GM19395 (cell line): Measurements from ENCODE around the gene TPRG1.
A peak's percentile ranks its signal among the peaks of the same experiment; 100 is the strongest.

Source experiments
- ATAC-seq: cut with Tn5 transposase; IDR thresholded peaks from one replicate; pipeline ENCODE4 v1.9.1; 2021; ENCODE audit warnings: mild to moderate bottlenecking, moderate library complexity; ENCODE audit not compliant: unreplicated experiment

Gene TPRG1

GRCh38 chr3:189171707-189172106 lies at the start of gene TPRG1:
TSS of gene TPRG1 (plus strand) at chr3:189171971. CDS start at chr3:189207385, 35,414 bp downstream.
- ATAC-seq = no peak

- ATAC-seq = no peak
Measured at GRCh38 chr3:189122110-189122509, 49.7 kb upstream of the TPRG1 start.

GRCh38 chr3:189122526-189123205 lies 49.1 kb upstream of the TPRG1 start:
- no peak for ATAC-seq

- no peak for ATAC-seq
Measured at GRCh38 chr3:189123595-189124387, 48.0 kb upstream of the TPRG1 start.

GRCh38 chr3:189132231-189132671 lies 39.5 kb upstream of the TPRG1 start:
- peak; percentile 93 for ATAC-seq

GRCh38 chr3:189132839-189133238 lies 38.9 kb upstream of the TPRG1 start:
- no peak for ATAC-seq

GRCh38 chr3:189133768-189134167 lies 38.0 kb upstream of the TPRG1 start:
- no peak for ATAC-seq

GRCh38 chr3:189137416-189137815 lies 34.4 kb upstream of the TPRG1 start:
- ATAC-seq = no peak

GRCh38 chr3:189138901-189139610 lies 32.7 kb upstream of the TPRG1 start:
- no peak for ATAC-seq

GRCh38 chr3:189139611-189139940 lies 32.2 kb upstream of the TPRG1 start:
- no peak for ATAC-seq

- no peak for ATAC-seq
Measured at GRCh38 chr3:189142527-189142926, 29.2 kb upstream of the TPRG1 start.

GRCh38 chr3:189143321-189143720 lies 28.4 kb upstream of the TPRG1 start:
- no peak for ATAC-seq

- no peak for ATAC-seq
Measured at GRCh38 chr3:189143771-189144170, 28.0 kb upstream of the TPRG1 start.

- ATAC-seq = no peak
Measured at GRCh38 chr3:189144645-189145044, 27.1 kb upstream of the TPRG1 start.

GRCh38 chr3:189146848-189147247 lies 24.9 kb upstream of the TPRG1 start:
- ATAC-seq = no peak

- peak; percentile 92 for ATAC-seq
Measured at GRCh38 chr3:189148081-189148507, 23.7 kb upstream of the TPRG1 start.

GRCh38 chr3:189149203-189149602 lies 22.6 kb upstream of the TPRG1 start:
- no peak for ATAC-seq

GRCh38 chr3:189157232-189158007 lies 14.4 kb upstream of the TPRG1 start:
- no peak for ATAC-seq

- ATAC-seq = no peak
Measured at GRCh38 chr3:189158034-189158433, 13.7 kb upstream of the TPRG1 start.

GRCh38 chr3:189160519-189161309 lies 11.1 kb upstream of the TPRG1 start:
- ATAC-seq = no peak
